BLaER1 treated with 17β-estradiol and CSF1 and Interleukin-3, amounts not matched to agents 10 nM and 100 nM (cell line): ENCODE measurements around the gene DRC7.
"Not testable (repeated sequence)": the region's sequence is repeated elsewhere in the genome, so short reads cannot be mapped to it uniquely, and the experiment has no call there.

Experiments used
- H3K27ac ChIP-seq, 11 experiments: shearing (Covaris generic); formaldehyde crosslinking; 2 replicates each; pipeline ENCODE4 v1.8.1; 2022
- H3K27me3 ChIP-seq, 11 experiments: shearing (Covaris generic); formaldehyde crosslinking; 2 replicates each; pipeline ENCODE4 v1.8.1; 2022
- H3K36me3 ChIP-seq, 11 experiments: shearing (Covaris generic); formaldehyde crosslinking; 2 replicates each; pipeline ENCODE4 v1.8.1; 2022
- H3K4me1 ChIP-seq, 10 experiments: shearing (Covaris generic); formaldehyde crosslinking; 2 replicates each; pipeline ENCODE4 v1.8.1; 2022
- H3K4me2 ChIP-seq, 11 experiments: shearing (Covaris generic); formaldehyde crosslinking; 2 replicates each; pipeline ENCODE4 v1.8.1; 2022
- H3K4me3 ChIP-seq, 10 experiments: shearing (Covaris generic); formaldehyde crosslinking; 2 replicates each; pipeline ENCODE4 v1.8.1; 2022
- H3K9ac ChIP-seq, 11 experiments: shearing (Covaris generic); formaldehyde crosslinking; 2 replicates each; pipeline ENCODE4 v1.8.1; 2022
- H3K9me3 ChIP-seq, 11 experiments: shearing (Covaris generic); formaldehyde crosslinking; replicated peaks in 1 of 11; 2 replicates each; pipeline ENCODE4 v1.8.1; 2022
- H4K20me1 ChIP-seq, 11 experiments: shearing (Covaris generic); formaldehyde crosslinking; 2 replicates each; pipeline ENCODE4 v1.8.1; 2022
- Cebpa-rat ChIP-seq, 11 experiments: shearing (Covaris generic); IDR thresholded peaks; 2 replicates each; pipeline ENCODE4 v1.8.1; 2022

DRC7 gene

DNA sequence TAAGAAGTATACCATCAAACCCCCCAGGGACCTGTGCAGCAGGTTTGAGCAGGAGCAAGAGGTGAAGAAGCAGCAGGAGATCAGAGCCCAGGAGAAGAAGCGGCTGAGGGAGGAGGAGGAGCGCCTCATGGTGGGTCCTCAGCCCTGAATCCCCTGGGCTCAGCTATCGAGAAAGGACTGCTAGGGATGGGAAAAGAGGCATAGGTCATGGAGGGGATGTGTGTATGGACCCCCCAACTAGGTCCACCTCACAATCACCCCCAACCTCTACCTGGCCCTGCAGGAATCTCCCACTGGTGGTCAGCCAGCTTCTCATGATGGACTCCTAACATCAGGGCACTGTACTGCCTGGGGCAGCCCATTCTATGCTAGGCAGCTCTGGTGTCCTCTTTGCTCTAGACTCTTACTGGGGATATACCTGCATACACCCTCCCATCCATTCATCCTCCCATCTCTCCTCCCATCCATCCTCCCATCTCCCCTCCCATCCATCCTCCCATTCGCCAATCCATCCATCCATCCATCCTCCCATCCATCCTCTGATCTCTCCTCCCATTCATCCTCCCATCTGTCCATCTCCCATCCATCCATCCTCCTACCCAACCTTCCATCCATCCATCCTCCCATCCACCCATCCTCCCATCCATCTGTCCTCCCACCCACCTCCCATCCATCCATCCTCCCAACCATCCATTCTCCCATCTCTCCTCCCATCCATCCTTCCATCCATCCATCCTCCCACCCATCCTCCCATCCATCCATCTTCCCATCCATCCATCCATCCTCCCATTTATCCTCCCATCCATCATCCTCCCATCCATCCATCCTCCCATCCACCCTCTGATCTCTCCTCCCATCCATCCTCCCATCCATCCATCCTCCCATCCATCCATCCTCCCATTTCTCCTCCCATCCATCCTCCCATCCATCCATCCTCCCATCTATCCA is 10.6 kb downstream of the DRC7 start:
- Histone ChIP-seq H3K9me3 (0 out of 22 replicates have a peak, but pooled peaks cover 0 to 7% (median 0%) of the 10 kb centered on the region in 11 experiments), H3K27ac (no peak overlapping the region), H3K9ac (no peak overlapping the region), H3K4me1 (peaks cover 0 to 29% (median 5%) of the 10 kb centered on the region in 10 experiments; a peak in 8 of 20 replicates), H3K36me3 (no peaks in the 10 kb centered on the region), H3K27me3 (no peaks in the 10 kb centered on the region), H3K4me3 (no peak overlapping the region), H3K4me2 (no peak overlapping the region), H4K20me1 (no peaks in the 10 kb centered on the region)
- no peak for TF ChIP-seq Cebpa-rat (IDR thresholded peaks at IDR 0.05)

DNA sequence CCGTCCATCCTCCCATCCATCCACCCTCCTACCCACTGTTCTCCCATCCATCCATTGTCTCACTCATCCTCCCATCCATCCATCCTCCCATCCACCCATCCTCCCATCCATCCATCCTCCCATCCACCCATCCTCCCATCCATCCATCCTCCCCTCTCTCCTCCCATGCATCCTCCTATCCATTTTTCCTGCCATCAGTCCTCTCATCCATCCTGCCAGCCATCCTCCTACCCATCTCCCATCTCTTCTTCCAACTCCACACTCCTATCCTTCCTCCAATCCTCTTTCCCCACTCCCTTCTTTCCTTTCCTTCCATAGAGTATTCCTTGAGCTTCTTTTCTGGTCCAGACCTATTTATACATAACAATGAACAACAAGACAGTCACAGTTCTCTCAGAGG is 12.1 kb downstream of the DRC7 start:
- peaks cover 0 to 21% (median 3%) of the 10 kb centered on the region in 10 experiments; a peak in 6 of 20 replicates for H3K4me1 ChIP-seq
- H3K9ac ChIP-seq, result no peak overlapping the region

DNA sequence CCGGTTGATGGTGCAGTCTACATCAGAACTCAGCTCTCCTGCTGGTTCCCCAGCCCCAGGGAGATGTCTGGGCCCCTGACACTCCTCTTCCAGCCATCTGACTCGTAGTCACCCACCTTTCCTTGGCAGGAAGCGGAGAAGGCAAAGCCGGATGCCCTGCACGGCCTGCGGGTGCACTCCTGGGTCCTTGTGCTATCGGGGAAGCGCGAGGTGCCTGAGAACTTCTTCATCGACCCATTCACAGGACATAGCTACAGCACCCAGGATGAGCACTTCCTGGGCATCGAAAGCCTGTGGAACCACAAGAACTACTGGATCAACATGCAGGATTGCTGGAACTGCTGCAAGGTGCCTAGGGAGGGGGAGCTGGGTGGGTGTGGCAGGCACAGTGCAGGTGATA is 12.7 kb downstream of the DRC7 start:
- Histone ChIP-seq H3K9me3 (0 out of 22 replicates have a peak, but pooled peaks cover 0 to 7% (median 0%) of the 10 kb centered on the region in 11 experiments), H3K4me1 (peaks cover 0 to 21% (median 2%) of the 10 kb centered on the region in 10 experiments; a peak in 4 of 20 replicates), H3K27me3 (no peaks in the 10 kb centered on the region), H4K20me1 (no peaks in the 10 kb centered on the region), H3K36me3 (no peaks in the 10 kb centered on the region), H3K4me2 (no peak overlapping the region), H3K27ac (no peak overlapping the region), H3K9ac (no peak overlapping the region), H3K4me3 (no peak overlapping the region)
- TF ChIP-seq Cebpa-rat (IDR thresholded peaks at IDR 0.05), result no peak

More for the DNA sequence above, 12.1 kb downstream of the DRC7 start:
- TF ChIP-seq Cebpa-rat (IDR thresholded peaks at IDR 0.05), result no peak
- H3K4me2 ChIP-seq, result no peak overlapping the region
- no peaks in the 10 kb centered on the region for H3K36me3 ChIP-seq
- H3K9me3 ChIP-seq, result 0 out of 22 replicates have a peak, but pooled peaks cover 0 to 7% (median 0%) of the 10 kb centered on the region in 11 experiments
- no peak overlapping the region for H3K4me3 ChIP-seq
- no peaks in the 10 kb centered on the region for H3K27me3 ChIP-seq
- no peaks in the 10 kb centered on the region for H4K20me1 ChIP-seq
- no peak overlapping the region for H3K27ac ChIP-seq

DNA sequence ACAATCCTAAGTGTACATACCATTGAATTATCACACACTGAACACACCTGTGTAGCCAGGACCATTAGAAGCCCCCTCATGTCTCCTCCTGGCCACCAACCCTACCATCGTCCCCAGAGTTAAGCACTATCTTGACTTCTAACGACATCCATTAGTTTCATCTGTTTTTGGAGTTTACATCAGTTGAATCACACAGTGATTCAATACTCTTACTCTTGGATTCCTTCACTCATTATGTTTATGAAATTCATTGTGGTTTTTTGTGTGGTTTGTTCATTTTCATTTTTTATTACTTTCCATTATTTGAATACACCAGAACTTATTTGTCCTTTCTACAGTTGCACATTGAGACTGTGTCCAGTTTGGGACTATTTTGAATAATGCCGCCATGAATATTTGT is 13.6 kb downstream of the DRC7 start:
- H3K4me2 ChIP-seq, result no peak overlapping the region
- no peak for TF ChIP-seq Cebpa-rat (IDR thresholded peaks at IDR 0.05)

DNA sequence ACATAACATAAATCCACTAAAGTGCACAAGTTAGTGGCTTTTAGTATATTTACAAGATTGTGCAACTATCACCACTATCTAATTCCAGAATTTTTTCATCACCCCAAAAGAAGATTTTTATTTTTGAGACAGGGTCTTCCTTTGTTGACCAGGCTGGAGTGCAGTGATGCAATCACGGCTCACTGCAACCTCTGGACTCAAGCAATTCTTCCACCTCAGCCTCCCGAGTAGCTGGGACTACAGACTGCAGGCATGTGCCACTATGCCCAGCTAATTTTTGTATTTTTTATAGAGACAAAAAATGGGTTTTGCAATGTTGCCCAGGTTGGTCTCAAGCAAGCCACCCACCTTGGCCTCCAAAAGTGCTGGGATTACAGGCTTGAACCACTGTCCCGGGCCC is 15.1 kb downstream of the DRC7 start:
- peak overlapping the region in 1 of 11 experiments; percentile 34; a peak in 1 of 22 replicates for H3K4me2 ChIP-seq
- H3K27ac ChIP-seq, result no peak overlapping the region
- no peak overlapping the region for H3K4me3 ChIP-seq
- peaks cover 0 to 21% (median 2%) of the 10 kb centered on the region in 10 experiments; a peak in 4 of 20 replicates for H3K4me1 ChIP-seq
- H4K20me1 ChIP-seq, result no peaks in the 10 kb centered on the region
- peak in 4 of 11 experiments; percentile 25 to 40 (median 34); a peak in 2 of 22 replicates for TF ChIP-seq Cebpa-rat (IDR thresholded peaks at IDR 0.05)
- H3K36me3 ChIP-seq, result no peaks in the 10 kb centered on the region
- H3K27me3 ChIP-seq, result no peaks in the 10 kb centered on the region
- H3K9me3 ChIP-seq, result 0 out of 22 replicates have a peak, but pooled peaks cover 0 to 7% (median 0%) of the 10 kb centered on the region in 11 experiments
- H3K9ac ChIP-seq, result no peak overlapping the region

More for the DNA sequence above, 13.6 kb downstream of the DRC7 start:
- Histone ChIP-seq H3K36me3 (no peaks in the 10 kb centered on the region), H3K9me3 (0 out of 22 replicates have a peak, but pooled peaks cover 0 to 7% (median 0%) of the 10 kb centered on the region in 11 experiments), H4K20me1 (no peaks in the 10 kb centered on the region), H3K4me1 (peaks cover 0 to 21% (median 2%) of the 10 kb centered on the region in 10 experiments; a peak in 4 of 20 replicates), H3K27me3 (no peaks in the 10 kb centered on the region), H3K9ac (no peak overlapping the region), H3K4me3 (no peak overlapping the region), H3K27ac (no peak overlapping the region)

DNA sequence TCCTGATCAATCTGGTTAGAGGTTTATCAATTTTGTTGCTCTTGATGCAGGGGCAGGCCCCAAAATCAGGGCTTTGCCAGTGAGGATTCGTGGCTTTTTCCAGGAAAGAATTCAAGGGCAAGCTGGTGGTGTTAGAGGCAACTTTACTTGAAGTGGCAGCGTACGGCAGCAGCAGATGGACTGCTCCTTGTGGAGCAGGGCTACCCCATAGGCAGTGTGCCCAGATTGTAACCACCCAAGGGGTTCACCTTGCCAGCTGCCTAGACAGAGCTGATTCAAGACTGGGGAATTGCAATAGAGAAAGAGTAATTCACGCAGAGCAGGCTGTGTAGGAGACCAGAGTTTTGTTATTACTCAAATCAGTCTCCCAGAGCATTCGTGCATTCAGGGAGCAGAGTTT is 16.7 kb downstream of the DRC7 start:
- Histone ChIP-seq H3K4me3 (no peak overlapping the region), H3K9ac (no peak overlapping the region), H3K27me3 (no peaks in the 10 kb centered on the region), H3K36me3 (no peaks in the 10 kb centered on the region), H4K20me1 (no peaks in the 10 kb centered on the region), H3K9me3 (no peaks in the 10 kb centered on the region), H3K4me2 (no peak overlapping the region), H3K4me1 (peaks cover 0 to 21% (median 2%) of the 10 kb centered on the region in 10 experiments; a peak in 4 of 20 replicates), H3K27ac (no peak overlapping the region)
- no peak for TF ChIP-seq Cebpa-rat (IDR thresholded peaks at IDR 0.05)

DNA sequence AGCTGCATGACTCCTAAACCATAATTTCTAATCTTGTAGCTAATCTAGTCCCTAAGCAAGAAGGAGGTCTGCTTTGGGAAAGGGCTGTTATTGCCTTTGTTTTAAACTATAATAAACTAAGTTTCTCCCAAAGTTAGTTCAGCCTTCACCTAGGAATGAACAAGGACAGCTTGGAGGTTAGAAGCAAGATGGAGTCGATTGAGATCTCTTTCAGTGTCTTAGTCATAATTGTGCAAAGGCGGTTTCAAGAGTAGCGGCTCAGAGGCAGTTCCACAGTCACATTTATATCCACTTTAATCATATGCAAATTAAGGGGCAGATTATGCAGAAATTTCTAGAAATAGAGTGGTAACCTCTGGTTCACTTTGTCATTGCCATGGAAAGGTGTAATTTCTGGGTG is 17.4 kb downstream of the DRC7 start:
- peaks cover 0 to 21% (median 2%) of the 10 kb centered on the region in 10 experiments; a peak in 4 of 20 replicates for H3K4me1 ChIP-seq
- no peak for TF ChIP-seq Cebpa-rat (IDR thresholded peaks at IDR 0.05)

DNA sequence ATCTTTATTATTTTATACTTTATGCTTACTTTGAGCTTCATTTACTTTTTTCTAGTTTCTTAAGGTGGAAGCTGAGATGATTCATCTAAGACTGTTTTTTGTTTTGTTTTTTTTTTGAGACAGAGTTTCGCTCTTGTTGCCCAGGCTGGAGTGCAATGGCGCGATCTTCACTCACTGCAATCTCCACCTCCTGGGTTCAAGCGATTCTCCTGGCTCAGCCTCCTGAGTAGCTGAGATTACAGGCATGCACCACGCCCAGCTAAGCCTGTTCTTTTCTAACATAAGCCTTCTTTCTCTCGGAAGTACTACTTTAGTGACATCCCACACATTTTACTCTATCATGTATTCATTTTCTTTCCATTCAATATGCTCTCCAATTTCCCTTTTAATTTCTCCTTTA is 18.0 kb downstream of the DRC7 start:
- peaks cover 0 to 21% (median 2%) of the 10 kb centered on the region in 10 experiments; a peak in 4 of 20 replicates for H3K4me1 ChIP-seq
- not testable (repeated sequence) for H3K9me3 ChIP-seq, H3K4me3 ChIP-seq, H3K9ac ChIP-seq, H3K36me3 ChIP-seq, H3K27ac ChIP-seq, H3K4me2 ChIP-seq, H3K27me3 ChIP-seq, H4K20me1 ChIP-seq

More for the DNA sequence above, 17.4 kb downstream of the DRC7 start:
- Histone ChIP-seq H4K20me1 (no peaks in the 10 kb centered on the region), H3K4me3 (no peak overlapping the region), H3K27ac (no peak overlapping the region), H3K9me3 (no peaks in the 10 kb centered on the region), H3K4me2 (no peak overlapping the region), H3K9ac (no peak overlapping the region), H3K27me3 (no peaks in the 10 kb centered on the region), H3K36me3 (no peaks in the 10 kb centered on the region)

DNA sequence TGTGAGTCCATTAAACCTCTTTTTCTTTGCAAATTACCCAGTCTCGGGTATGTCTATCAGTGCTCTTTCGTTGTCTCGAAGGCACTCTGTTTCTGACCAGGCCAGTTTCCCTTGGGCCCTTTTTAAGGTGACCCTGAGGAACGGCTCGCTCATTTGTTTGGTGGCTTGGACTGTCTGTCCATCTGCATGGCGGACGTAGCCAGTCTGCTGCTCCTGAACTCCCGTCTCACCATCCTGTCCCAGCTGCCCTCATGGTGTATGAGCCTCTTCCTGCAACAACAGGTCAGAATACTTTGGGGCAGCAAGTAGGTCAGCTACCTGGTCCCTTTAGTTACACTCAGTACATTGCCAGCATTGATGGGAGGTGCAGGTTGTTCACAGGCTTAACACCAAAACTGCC is 19.0 kb downstream of the DRC7 start:
- Histone ChIP-seq H3K36me3 (no peaks in the 10 kb centered on the region), H3K27ac (no peak overlapping the region), H4K20me1 (no peaks in the 10 kb centered on the region), H3K9me3 (no peaks in the 10 kb centered on the region), H3K9ac (no peak overlapping the region), H3K4me2 (no peak overlapping the region), H3K4me3 (no peak overlapping the region), H3K4me1 (peaks cover 0 to 15% (median 1%) of the 10 kb centered on the region in 10 experiments; a peak in 3 of 20 replicates), H3K27me3 (no peaks in the 10 kb centered on the region)
- TF ChIP-seq Cebpa-rat (IDR thresholded peaks at IDR 0.05), result no peak
